ENCODE results near the gene RAB3IL1. TPM values are rescaled to one million over a fixed set of nuclear protein-coding genes. Genes with fewer than 3 reads are reported as not detected.

RAB3IL1 gene
- total RNA-seq, 1 experiment from 2014 or later, result 18.1 TPM

GRCh38 chr11:61881397-61881796 lies 36.0 kb downstream of the RAB3IL1 start:
- H3K27ac ChIP-seq (ENCODE audit: low read depth, low read length), result no peak overlapping the region
- DNase-seq (ENCODE audit: low read depth, low spot score) (no peak), ATAC-seq (no peak)
- H4K20me1 ChIP-seq (ENCODE audit: insufficient read depth), result no peaks in the 10 kb centered on the region
- H3K36me3 ChIP-seq (ENCODE audit: control insufficient read depth in 1 of 2, insufficient read depth in 2 of 2, low read length in 2 of 2), result peaks cover 0 to 2% of the 10 kb centered on the region in 2 experiments; a peak in 2 of 4 replicates
- H3K79me2 ChIP-seq (ENCODE audit: insufficient read depth, low read length), result no peaks in the 10 kb centered on the region
- H3K4me2 ChIP-seq (ENCODE audit: low read length), result no peak overlapping the region
- TF ChIP-seq EZH2 (IDR thresholded peaks at IDR 0.05), result no peak
- no peak for TF ChIP-seq POLR2AphosphoS5 (IDR thresholded peaks at IDR 0.05; ENCODE audit: low read depth, low read length)
- no peak for TF ChIP-seq CTCF (IDR thresholded peaks at IDR 0.05 in 2 of 3, conservative IDR thresholded peaks at IDR 0.05 in 1 of 3; ENCODE audit: borderline replicate concordance in 1 of 3, insufficient read depth in 1 of 3, low read depth in 2 of 3, low read length in 2 of 3)
- no peak for TF ChIP-seq REST (IDR thresholded peaks at IDR 0.05; ENCODE audit: low read depth)
- no peak for TF ChIP-seq FOSL1 (IDR thresholded peaks at IDR 0.05; ENCODE audit: low read depth)
- no peak for TF ChIP-seq SP1 (IDR thresholded peaks at IDR 0.05; ENCODE audit: low read depth)
- no peak for TF ChIP-seq CBX3 (IDR thresholded peaks at IDR 0.05; ENCODE audit: low read depth)
- no peak for TF ChIP-seq SRF (IDR thresholded peaks at IDR 0.05; ENCODE audit: low read depth)
- TF ChIP-seq YY1 (IDR thresholded peaks at IDR 0.05; ENCODE audit: extremely low read depth, insufficient replicate concordance, low read depth, low read length), result no peak
- no peak for TF ChIP-seq TCF7L2 (IDR thresholded peaks at IDR 0.05; ENCODE audit: borderline replicate concordance, extremely low read depth, insufficient read depth, insufficient read length)
- TF ChIP-seq SIN3A (IDR thresholded peaks at IDR 0.05; ENCODE audit: low read depth), result no peak
- ChIA-PET POLR2A (interaction anchor here (1.7 kb wide), 1 partner anchor 67 kb away, joined by 5 read pairs; no protein-coding TSS in a partner anchor), RAD21 (ENCODE audit: low non-redundant PET in 1 of 2, low total read pairs in 2 of 2, uncharacterized antibody in 2 of 2, unreplicated experiment in 2 of 2) (no interaction called here), CTCF (interaction anchor here (1.2 to 1.9 kb wide), 4 partner anchors 10 to 226 kb away, joined by 5 to 8 read pairs (median 6); no protein-coding TSS in a partner anchor)
- H3K9me2 ChIP-seq (ENCODE audit: insufficient read depth), result no peaks in the 10 kb centered on the region
- H3K4me3 ChIP-seq (replicated peaks in 1 of 2; ENCODE audit: low read depth in 1 of 2, low read length in 2 of 2), result no peak overlapping the region
- BruUV-seq (replicated peaks), result no TSS peak
- H3K9me3 ChIP-seq (ENCODE audit: control insufficient read depth in 1 of 2, insufficient read depth in 1 of 2, low read depth in 1 of 2, low read length in 2 of 2), result no peaks in the 10 kb centered on the region; a peak in 1 of 4 replicates
- H3K27me3 ChIP-seq (ENCODE audit: insufficient read depth, low read length), result no peaks in the 10 kb centered on the region
- intact Hi-C loops (cut with micrococcal nuclease), result no loop called here
- H3K4me1 ChIP-seq (ENCODE audit: control insufficient read depth in 1 of 2, insufficient read depth in 2 of 2, low read length in 2 of 2), result peaks cover 7 to 13% of the 10 kb centered on the region in 2 experiments; a peak in 3 of 4 replicates
- no peak overlapping the region for H2AFZ ChIP-seq (ENCODE audit: low read depth, low read length, poor library complexity, severe bottlenecking)
- H3K9ac ChIP-seq (ENCODE audit: low read length), result no peak overlapping the region

Measured in HCT116 (cell line).